Liver (tissue), 3 donors: ENCODE data around the gene NDST1.

ENCODE experiments used
- ATF3 ChIP-seq: IDR thresholded peaks from 2 replicates; pipeline ENCODE4 v1.6.1; 2016; ENCODE audit warnings: antibody characterized with exemption
- CTCF ChIP-seq: fragments of 150-350 bp; IDR thresholded peaks from 2 replicates; pipeline ENCODE4 v1.5.1; 2017; ENCODE audit warnings: improper control_type of control experiment, low read depth, low read length; ENCODE audit not compliant: missing input control
- EGR1 ChIP-seq, 2 donors: IDR thresholded peaks; 2 replicates each; pipeline ENCODE4 v1.6.1; 2016 to 2018; ENCODE audit warnings: antibody characterized with exemption in 2 of 2, low read depth in 2 of 2
- FOXA1 ChIP-seq: IDR thresholded peaks from 2 replicates; pipeline ENCODE4 v1.6.1; 2016; ENCODE audit warnings: antibody characterized with exemption
- MAX ChIP-seq: IDR thresholded peaks from 2 replicates; pipeline ENCODE4 v1.6.1; 2016; ENCODE audit warnings: antibody characterized with exemption
- RAD21 ChIP-seq, 2 donors: IDR thresholded peaks; 2 replicates each; pipeline ENCODE4 v1.6.1; 2016; ENCODE audit warnings: antibody characterized with exemption in 2 of 2, mild to moderate bottlenecking in 2 of 2
- TAF1 ChIP-seq: conservative IDR thresholded peaks from 2 replicates; pipeline ENCODE4 v1.6.1; 2016; ENCODE audit warnings: antibody characterized with exemption, mild to moderate bottlenecking
- YY1 ChIP-seq: IDR thresholded peaks from 2 replicates; pipeline ENCODE4 v1.6.1; 2016; ENCODE audit warnings: antibody characterized with exemption, mild to moderate bottlenecking
- donor health status: healthy.
- donor health status: healthy.

GRCh38 chr5:150593593-150593992 lies 85.7 kb downstream of the NDST1 start:
- TF ChIP-seq ATF3 (no peak), EGR1 (IDR thresholded peaks at IDR 0.05; ENCODE audit: low read depth in 2 of 2) (no peak), MAX (no peak), CTCF (no peak), YY1 (no peak), FOXA1 (no peak), RAD21 (IDR thresholded peaks at IDR 0.05) (no peak), TAF1 (no peak)
